Stimulated activated naive B cell treated with anti-CD40 and anti-IgM and Interleukin-4, amounts not matched to agents 10 μg/mL and 1 μg/mL and 100 μg/mL, for 72 hours (primary cell): Measurements from ENCODE around the gene RAD51B.
"Not testable (repeated sequence)": the region's sequence is repeated elsewhere in the genome, so short reads cannot be mapped to it uniquely, and the experiment has no call there.

Experiments
- ATAC-seq, 2 donors: fragments of 150-1000 bp; cut with Tn5 transposase; replicated peaks; 2 replicates each; pipeline ENCODE4 v1.10.0; 2021; ENCODE audit warnings: moderate library complexity in 1 of 2
- DNase-seq: peaks from one replicate; pipeline ENCODE4 v3.0.0; 2021
- H3K27ac Mint-ChIP-seq: one replicate; pipeline ENCODE4 v1.8.0; 2022; ENCODE audit warnings: mild to moderate bottlenecking, mixed read lengths
- H3K27me3 Mint-ChIP-seq, 2 donors: one replicate each; pipeline ENCODE4 v1.8.0; 2022; ENCODE audit warnings: mixed read lengths in 2 of 2
- H3K36me3 Mint-ChIP-seq, 2 donors: one replicate each; pipeline ENCODE4 v1.8.0; 2022; ENCODE audit warnings: mixed read lengths in 2 of 2, mild to moderate bottlenecking in 1 of 2
- H3K4me1 Mint-ChIP-seq, 2 donors: one replicate each; pipeline ENCODE4 v1.8.0; 2022; ENCODE audit warnings: mixed read lengths in 2 of 2, mild to moderate bottlenecking in 1 of 2
- H3K4me3 Mint-ChIP-seq, 2 donors: one replicate each; pipeline ENCODE4 v1.8.0; 2022; ENCODE audit warnings: mild to moderate bottlenecking in 2 of 2, mixed read lengths in 2 of 2, moderate library complexity in 1 of 2
- H3K9me3 Mint-ChIP-seq, 2 donors: one replicate each; pipeline ENCODE4 v1.8.0; 2022; ENCODE audit warnings: mixed read lengths in 2 of 2, mild to moderate bottlenecking in 1 of 2

RAD51B gene

DNA sequence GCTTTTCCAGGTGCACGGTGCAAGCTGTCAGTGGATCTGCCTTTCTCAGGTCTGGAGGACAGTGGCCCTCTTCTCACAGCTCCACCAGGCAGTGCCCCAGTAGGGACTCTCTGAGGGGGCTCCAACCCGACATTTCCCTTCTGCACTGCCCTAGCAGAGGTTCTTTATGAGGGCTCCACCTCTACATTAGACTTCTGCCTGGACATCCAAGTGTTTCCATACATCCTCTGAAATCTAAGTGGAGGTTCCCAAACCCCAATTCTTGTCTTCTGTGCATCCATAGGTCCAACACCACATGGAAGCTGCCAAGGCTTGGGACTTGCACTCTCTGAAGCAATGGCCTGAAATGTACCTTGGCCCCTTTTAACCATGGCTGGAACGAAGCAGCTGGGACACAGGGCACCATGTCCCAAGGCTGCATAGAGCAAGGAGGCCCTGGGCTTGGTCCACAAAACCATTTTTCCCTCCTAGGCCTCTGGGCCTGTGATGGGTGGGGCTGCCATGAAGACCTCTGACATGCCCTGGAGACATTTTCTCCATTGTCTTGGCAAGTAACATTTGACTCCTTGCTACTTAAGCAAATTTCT is 282.2 kb downstream of the RAD51B start:
- H3K36me3 Mint-ChIP-seq = peaks cover 36 to 46% of the 10 kb centered on the region in 2 donors

DNA sequence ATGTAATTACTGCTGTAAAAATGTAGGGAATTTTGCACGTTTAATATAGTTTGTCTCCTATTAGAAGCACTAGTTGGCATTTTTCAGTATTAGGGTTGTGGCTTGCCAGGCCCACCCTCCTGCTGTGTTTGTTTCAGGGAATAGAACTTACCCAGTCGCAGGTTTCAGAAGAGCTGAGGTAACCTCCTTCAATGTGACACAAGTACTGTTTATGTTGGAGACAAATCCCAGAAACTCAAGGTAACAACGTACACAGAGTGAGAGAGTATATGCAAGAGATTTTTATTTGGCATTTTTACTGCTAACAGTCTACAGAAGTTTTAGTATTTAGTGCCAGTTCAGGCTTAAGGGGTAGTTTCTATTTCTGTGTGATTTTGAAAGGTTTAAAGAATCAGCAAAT is 284.3 kb downstream of the RAD51B start:
- H3K27me3 Mint-ChIP-seq = no peaks in the 10 kb centered on the region
- ATAC-seq (no peak), DNase-seq (no peak)
- peaks cover 12 to 17% of the 10 kb centered on the region in 2 donors for H3K9me3 Mint-ChIP-seq
- no peaks in the 10 kb centered on the region for H3K4me1 Mint-ChIP-seq
- peaks cover 30% of the 10 kb centered on the region in 2 donors for H3K36me3 Mint-ChIP-seq
- no peak overlapping the region for H3K4me3 Mint-ChIP-seq
- H3K27ac Mint-ChIP-seq = no peak overlapping the region

More for the DNA sequence above, 282.2 kb downstream of the RAD51B start:
- not testable (repeated sequence) for H3K27ac Mint-ChIP-seq, H3K4me3 Mint-ChIP-seq, H3K27me3 Mint-ChIP-seq, H3K4me1 Mint-ChIP-seq, DNase-seq, ATAC-seq
- peaks cover 23 to 26% of the 10 kb centered on the region in 2 donors for H3K9me3 Mint-ChIP-seq

DNA sequence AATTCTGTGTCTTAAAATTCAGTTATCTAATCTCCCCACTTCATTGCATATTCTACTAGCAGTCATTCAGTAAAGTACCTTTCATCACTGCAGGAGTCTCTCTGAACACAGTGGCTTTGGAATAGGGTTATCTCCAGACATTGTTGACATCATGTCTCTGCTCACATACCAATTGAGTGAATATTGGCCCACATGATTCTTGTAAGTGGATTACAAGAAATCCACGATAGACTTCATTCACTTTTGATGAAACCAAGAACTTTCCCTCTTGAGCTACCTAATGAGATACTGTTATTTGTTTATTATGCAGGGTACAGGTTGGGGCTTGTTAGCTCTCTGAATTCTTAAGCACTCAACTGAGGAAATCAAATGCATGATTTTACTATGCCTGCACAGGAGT is 284.9 kb downstream of the RAD51B start:
- H3K9me3 Mint-ChIP-seq = peaks cover 12 to 17% of the 10 kb centered on the region in 2 donors
- DNase-seq (no peak), ATAC-seq (no peak)
- H3K4me1 Mint-ChIP-seq = peaks cover 4% of the 10 kb centered on the region in 2 donors
- H3K4me3 Mint-ChIP-seq = no peak overlapping the region
- no peaks in the 10 kb centered on the region for H3K27me3 Mint-ChIP-seq
- no peak overlapping the region for H3K27ac Mint-ChIP-seq
- H3K36me3 Mint-ChIP-seq = peaks cover 26% of the 10 kb centered on the region in 2 donors

DNA sequence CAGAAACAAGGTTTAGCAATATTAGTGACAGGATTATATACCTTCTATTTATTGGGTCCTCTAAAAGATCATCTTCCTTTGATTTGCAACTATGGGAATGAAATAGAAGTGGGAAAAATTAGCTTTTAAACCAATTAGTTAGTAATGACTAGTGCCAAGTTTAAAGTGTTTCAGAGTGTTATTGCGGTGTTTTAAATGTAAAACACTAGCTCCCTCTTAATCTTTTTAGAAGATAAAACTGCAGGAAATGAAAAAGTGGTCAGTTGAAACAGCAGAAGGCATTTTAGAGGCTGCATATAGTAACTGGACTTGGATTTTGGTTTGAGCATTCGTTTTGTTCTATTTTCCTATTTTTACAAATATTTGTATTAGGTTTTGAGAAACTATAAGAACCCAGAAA is 286.2 kb downstream of the RAD51B start:
- Mint-ChIP-seq H3K27me3 (no peaks in the 10 kb centered on the region), H3K36me3 (peaks cover 17 to 18% of the 10 kb centered on the region in 2 donors), H3K4me1 (peaks cover 9 to 13% of the 10 kb centered on the region in 2 donors), H3K27ac (no peak overlapping the region), H3K9me3 (peaks cover 7 to 12% of the 10 kb centered on the region in 2 donors), H3K4me3 (no peak overlapping the region)
- no peak for ATAC-seq
- DNase-seq = no peak

DNA sequence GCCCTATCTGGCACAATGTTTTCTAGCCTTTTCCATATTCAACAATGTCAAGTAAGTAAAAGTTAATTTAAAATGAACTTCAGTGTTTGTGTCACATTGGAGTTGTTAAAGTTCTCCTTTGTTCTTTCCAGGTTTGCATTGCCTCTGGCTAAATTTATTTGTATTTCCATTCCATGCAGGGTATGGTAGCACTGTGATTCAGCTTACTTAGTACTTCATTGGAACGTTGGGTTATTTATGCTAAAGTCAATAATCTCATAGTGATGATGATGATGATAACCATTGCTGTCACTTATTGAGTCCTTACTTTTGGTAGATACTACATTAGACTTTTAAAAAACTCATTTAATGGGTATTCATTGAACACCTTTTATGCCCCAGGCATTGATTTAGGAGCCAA is 286.9 kb downstream of the RAD51B start:
- H3K27me3 Mint-ChIP-seq = no peaks in the 10 kb centered on the region

DNA sequence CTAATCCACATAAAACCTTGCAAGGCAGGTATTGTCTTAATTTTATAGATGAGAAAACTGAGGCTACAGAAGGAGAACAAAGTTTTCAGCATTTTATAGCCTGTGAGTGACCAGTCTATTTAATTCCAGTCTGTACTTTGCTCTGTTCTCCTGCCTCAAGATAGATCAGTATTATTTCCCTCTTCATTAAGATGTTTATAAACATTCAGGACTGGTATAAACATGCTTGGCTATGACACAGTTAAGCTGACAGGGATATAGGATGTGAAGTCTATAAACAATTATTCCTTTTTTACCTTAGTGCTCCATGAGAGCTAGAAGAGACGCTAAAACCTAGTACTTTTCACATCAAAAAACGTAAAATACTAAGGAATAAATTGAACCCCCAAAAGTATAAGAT is 287.3 kb downstream of the RAD51B start:
- DNase-seq = no peak
- no peak overlapping the region for H3K4me3 Mint-ChIP-seq
- H3K27ac Mint-ChIP-seq = no peak overlapping the region
- H3K9me3 Mint-ChIP-seq = peaks cover 7% of the 10 kb centered on the region in 2 donors
- no peaks in the 10 kb centered on the region for H3K27me3 Mint-ChIP-seq
- H3K36me3 Mint-ChIP-seq = peaks cover 8 to 9% of the 10 kb centered on the region in 2 donors
- ATAC-seq = no peak
- peaks cover 9 to 13% of the 10 kb centered on the region in 2 donors for H3K4me1 Mint-ChIP-seq

More for the DNA sequence above, 286.9 kb downstream of the RAD51B start:
- Mint-ChIP-seq H3K9me3 (peaks cover 7 to 11% of the 10 kb centered on the region in 2 donors), H3K27ac (no peak overlapping the region), H3K4me3 (no peak overlapping the region), H3K4me1 (peaks cover 9 to 13% of the 10 kb centered on the region in 2 donors), H3K36me3 (peaks cover 11 to 13% of the 10 kb centered on the region in 2 donors)
- ATAC-seq (no peak), DNase-seq (no peak)

DNA sequence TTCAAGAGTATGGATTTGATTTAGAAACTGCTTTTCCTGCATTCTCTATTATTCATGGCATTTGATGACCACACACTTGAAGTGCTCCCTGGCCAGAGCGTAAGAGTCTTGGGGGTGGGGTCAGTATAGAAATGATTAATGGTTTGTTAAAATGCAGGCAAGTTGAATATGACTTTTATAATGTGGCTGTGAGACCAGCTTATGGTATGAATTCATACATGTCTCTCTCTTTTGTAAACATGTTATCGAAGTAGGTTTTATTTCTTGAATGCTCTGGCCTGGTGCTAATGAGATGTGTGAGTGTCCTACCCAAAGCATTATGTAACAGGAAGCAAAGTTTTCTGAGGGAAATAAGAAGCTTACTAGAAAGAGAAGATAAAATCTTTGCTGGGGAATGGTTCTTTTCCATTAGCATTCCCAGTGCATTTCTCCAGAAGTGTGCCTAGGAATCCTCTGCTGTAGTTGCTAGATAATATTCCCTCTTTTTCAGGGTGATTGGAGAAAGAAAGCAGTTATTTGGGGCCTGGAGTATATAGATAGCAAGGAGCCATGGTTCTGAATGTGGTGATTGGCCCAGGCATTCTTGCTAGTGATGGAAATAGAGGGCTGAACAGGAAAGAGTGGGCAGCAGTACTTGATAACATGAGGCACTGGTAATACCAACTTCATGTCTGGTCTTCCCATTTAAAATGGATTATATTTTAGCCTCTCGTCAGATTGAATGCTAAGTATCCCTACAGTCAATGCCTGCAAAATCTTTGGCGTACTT is 289.7 kb downstream of the RAD51B start:
- no peak overlapping the region for H3K27ac Mint-ChIP-seq
- DNase-seq (no peak), ATAC-seq (no peak)
- H3K9me3 Mint-ChIP-seq = no peaks in the 10 kb centered on the region
- no peak overlapping the region for H3K4me3 Mint-ChIP-seq
- peaks cover 0 to 2% of the 10 kb centered on the region in 2 donors for H3K36me3 Mint-ChIP-seq
- no peaks in the 10 kb centered on the region for H3K27me3 Mint-ChIP-seq
- H3K4me1 Mint-ChIP-seq = peaks cover 9 to 13% of the 10 kb centered on the region in 2 donors

DNA sequence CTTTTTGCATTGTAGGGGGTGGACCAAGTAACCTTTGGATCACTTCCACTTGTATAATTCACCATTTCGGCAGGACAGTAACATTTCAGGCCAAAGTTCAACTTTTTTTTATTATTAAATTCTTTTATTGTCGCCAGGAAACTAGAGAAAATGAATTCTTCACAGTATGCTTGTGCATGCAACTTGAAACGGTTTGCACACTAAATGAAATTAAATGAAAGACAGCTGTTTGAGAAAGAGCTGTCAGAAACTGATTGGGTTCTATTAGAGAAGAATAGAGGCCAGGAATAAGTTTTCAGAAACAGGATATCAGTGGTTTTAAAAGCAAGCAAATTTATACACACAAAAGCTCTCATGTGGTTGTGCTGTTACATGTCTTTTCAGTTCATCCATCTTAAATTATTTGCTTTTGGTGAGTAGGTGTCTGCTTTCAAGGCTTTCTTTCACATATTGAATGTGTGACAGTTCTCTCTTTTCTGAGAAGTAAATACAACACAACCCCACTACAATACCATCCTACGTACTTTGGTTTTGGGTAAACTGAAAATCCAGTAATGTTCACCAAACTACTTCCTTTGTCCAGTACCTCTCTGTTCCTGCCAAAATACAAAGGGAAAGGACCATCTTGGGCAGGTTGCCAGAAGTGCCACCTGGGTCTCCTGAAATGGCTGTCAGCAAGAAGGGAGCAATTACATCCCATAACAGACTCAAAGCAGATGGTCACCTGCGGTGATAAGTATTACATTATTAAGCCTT is 291.7 kb downstream of the RAD51B start:
- no peak overlapping the region for H3K4me3 Mint-ChIP-seq
- peaks cover 9 to 13% of the 10 kb centered on the region in 2 donors for H3K4me1 Mint-ChIP-seq
- no peaks in the 10 kb centered on the region for H3K27me3 Mint-ChIP-seq
- H3K9me3 Mint-ChIP-seq = no peaks in the 10 kb centered on the region
- no peak for ATAC-seq
- H3K36me3 Mint-ChIP-seq = peaks cover 0 to 2% of the 10 kb centered on the region in 2 donors
- no peak for DNase-seq
- H3K27ac Mint-ChIP-seq = no peak overlapping the region

DNA sequence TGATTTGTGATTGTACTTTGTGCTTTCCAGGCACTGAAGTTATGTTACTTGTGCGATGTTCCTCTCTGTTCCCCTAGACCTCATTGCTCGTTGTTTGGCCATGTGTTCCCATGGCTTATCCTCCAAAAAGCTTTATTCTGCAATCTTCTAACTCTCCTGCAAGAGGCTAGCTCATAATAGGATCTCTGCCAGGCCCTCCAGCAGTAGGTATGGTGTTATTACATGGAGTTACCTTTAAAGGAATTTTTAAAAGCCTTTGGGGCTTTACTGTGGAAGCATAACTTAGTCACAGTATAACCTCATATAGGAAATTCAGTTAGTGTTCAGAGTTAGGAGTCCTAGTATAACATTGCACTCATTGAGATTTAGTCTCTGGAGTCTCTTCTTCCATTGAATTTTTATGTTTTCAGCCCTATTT is 292.3 kb downstream of the RAD51B start:
- DNase-seq (no peak), ATAC-seq (no peak)
- H3K27me3 Mint-ChIP-seq = no peaks in the 10 kb centered on the region
- peaks cover 0 to 2% of the 10 kb centered on the region in 2 donors for H3K36me3 Mint-ChIP-seq
- H3K4me3 Mint-ChIP-seq = no peak overlapping the region
- H3K27ac Mint-ChIP-seq = no peak overlapping the region
- H3K4me1 Mint-ChIP-seq = peaks cover 9 to 13% of the 10 kb centered on the region in 2 donors
- no peaks in the 10 kb centered on the region for H3K9me3 Mint-ChIP-seq

DNA sequence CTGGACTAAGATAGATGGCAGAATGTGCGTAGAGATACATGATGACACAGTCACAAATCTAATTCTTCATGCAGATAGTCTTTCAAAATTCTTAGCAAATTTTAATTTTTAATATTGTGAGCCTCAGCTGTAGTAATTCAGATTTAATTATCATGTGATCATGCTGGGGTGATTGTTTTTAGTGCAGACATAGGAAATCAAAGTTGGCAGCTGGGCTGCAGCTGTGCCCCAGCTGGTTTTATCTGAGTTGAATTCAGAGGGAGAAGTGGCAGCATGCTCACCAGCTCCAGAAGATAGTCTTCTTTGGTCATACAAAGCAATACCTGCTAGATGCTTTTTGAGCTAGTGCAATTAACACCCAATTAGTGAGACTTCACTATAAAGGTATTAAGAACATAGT is 292.9 kb downstream of the RAD51B start:
- Mint-ChIP-seq H3K4me1 (peaks cover 9 to 13% of the 10 kb centered on the region in 2 donors), H3K9me3 (no peaks in the 10 kb centered on the region), H3K36me3 (no peaks in the 10 kb centered on the region)

DNA sequence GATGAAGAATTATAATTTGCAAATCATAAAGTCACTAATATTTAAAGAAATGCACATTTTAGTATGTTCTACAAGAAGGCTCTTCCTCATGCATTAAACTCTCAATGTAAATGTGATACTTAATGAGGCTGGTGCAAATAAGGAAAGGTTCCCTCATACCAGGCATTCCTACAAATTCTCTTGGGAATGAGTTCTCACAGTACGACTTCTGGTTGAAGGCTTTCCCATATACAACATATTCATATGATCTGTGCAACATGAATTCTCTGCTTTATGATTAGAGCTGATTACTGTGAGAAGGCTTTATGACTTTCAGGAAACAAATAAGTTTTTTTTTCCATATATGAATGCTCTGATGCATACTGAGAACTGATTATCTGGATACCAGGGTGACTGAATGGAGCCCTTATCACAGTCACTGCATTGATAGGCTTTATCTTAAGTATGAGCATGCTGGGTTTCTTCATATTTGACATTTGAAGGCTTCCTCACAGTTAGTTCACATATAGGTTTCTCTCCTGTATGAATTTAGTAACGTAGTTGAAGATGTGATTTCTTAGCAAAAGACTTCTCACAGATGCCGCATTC is 293.9 kb downstream of the RAD51B start:
- peaks cover 9 to 13% of the 10 kb centered on the region in 2 donors for H3K4me1 Mint-ChIP-seq
- no peaks in the 10 kb centered on the region for H3K9me3 Mint-ChIP-seq
- no peak for DNase-seq
- ATAC-seq = no peak
- H3K4me3 Mint-ChIP-seq = no peak overlapping the region
- H3K27me3 Mint-ChIP-seq = no peaks in the 10 kb centered on the region
- H3K27ac Mint-ChIP-seq = no peak overlapping the region
- H3K36me3 Mint-ChIP-seq = no peaks in the 10 kb centered on the region

More for the DNA sequence above, 292.9 kb downstream of the RAD51B start:
- no peak overlapping the region for H3K27ac Mint-ChIP-seq
- no peaks in the 10 kb centered on the region for H3K27me3 Mint-ChIP-seq
- DNase-seq (no peak), ATAC-seq (no peak)
- no peak overlapping the region for H3K4me3 Mint-ChIP-seq

DNA sequence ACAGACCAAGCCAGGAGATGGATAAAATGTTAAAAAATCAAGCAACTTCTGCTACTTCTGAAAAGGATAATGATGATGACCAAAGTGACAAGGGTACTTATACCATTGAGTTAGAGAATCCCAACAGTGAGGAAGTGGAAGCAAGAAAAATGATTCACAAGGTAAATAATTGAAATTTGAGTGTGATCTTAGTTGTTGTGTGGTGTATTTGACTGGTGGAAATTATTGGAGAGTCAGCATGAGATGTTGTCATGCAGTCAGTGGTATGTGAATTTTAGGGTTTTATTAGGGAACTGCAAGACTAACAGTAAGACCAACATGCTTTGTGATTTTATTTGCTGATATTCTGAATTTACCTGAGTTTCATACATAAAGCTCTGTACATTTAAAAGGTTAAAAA is 296.4 kb downstream of the RAD51B start:
- H3K4me3 Mint-ChIP-seq, DNase-seq, H3K27me3 Mint-ChIP-seq, H3K27ac Mint-ChIP-seq, H3K4me1 Mint-ChIP-seq, H3K9me3 Mint-ChIP-seq, H3K36me3 Mint-ChIP-seq: not testable (repeated sequence)
- ATAC-seq = peak; percentile 48 to 62

DNA sequence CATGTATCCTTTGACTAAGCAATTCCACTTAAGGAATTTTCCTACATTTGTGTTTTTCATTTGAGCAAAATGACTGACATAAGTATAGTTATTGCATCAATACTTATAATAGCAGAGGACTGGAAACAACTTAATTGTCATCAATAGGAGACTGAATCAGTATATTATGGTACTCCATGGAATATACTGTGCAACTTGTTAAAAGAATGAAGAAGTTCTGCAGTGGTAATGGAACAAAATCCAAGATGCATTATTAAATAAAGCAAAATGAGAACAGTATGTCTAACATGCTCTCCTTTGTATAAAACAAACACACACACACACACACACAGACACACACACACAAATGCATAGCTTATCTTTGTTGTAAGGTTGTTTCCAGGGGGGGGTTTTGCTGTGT is 303.1 kb downstream of the RAD51B start:
- DNase-seq (no peak), ATAC-seq (no peak)
- Mint-ChIP-seq H3K27me3 (no peaks in the 10 kb centered on the region), H3K9me3 (peaks cover 3% of the 10 kb centered on the region in 2 donors), H3K4me3 (no peak overlapping the region), H3K27ac (no peak overlapping the region), H3K36me3 (peaks cover 2 to 3% of the 10 kb centered on the region in 2 donors), H3K4me1 (no peaks in the 10 kb centered on the region)

DNA sequence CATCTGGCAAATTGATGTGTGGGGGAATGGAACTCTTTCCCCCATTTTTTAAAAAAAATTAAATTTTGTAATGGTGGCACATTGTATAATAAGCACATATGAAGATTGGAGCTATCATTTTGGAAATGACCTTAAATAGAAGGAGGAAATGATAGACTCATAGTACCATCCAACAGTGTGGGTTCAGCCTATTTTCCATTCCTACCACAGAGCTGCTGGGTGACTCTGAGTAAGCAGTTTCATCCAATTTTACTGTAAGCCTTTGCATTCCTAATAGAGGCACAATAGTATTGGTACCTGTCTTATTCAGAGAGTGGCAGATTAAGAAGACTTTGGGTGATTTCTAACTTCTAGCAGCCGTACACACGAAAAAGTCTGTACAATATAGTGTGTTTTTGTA is 304.5 kb downstream of the RAD51B start:
- H3K36me3 Mint-ChIP-seq = peaks cover 2 to 3% of the 10 kb centered on the region in 2 donors
- ATAC-seq (no peak), DNase-seq (no peak)
- H3K4me3 Mint-ChIP-seq = no peak overlapping the region
- no peaks in the 10 kb centered on the region for H3K27me3 Mint-ChIP-seq
- H3K9me3 Mint-ChIP-seq = peaks cover 3% of the 10 kb centered on the region in 2 donors
- H3K4me1 Mint-ChIP-seq = no peaks in the 10 kb centered on the region
- no peak overlapping the region for H3K27ac Mint-ChIP-seq
